ENCODE measurements around the gene LRP1B. TPM values are rescaled to one million over a fixed set of nuclear protein-coding genes. Genes with fewer than 3 reads are reported as not detected.

The LRP1B gene
- polyA plus RNA-seq, 1 donor = 1.0 TPM

DNA sequence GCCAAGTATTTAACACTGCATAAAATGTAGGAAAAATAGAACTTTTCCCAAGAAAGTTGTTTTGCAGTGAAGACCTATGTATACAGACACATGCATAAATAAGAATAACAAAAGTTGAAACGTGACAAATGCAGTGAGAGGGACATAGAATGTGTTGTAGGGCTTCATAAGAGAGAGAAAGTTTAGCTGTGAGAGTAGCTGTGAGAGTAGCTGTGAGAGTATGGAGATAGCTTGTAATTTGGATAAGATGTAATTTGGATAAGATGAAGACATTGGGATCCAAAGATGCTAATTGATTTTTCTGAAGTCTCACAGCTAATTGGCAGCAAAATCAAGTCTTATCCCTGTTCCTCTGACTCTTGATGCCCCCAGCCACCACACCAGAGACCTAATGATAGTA lies 170.9 kb downstream of the LRP1B start:
- Histone ChIP-seq H3K36me3 (ENCODE audit: control insufficient read depth, insufficient read depth, low read length) (no peaks in the 10 kb centered on the region), H3K4me1 (ENCODE audit: control insufficient read depth, insufficient read depth, low read length) (no peaks in the 10 kb centered on the region), H3K27ac (ENCODE audit: low read length) (no peak overlapping the region), H3K27me3 (ENCODE audit: control insufficient read depth, insufficient read depth, low read length) (no peaks in the 10 kb centered on the region), H3K4me3 (ENCODE audit: low read length) (no peak overlapping the region), H3K9me3 (ENCODE audit: control insufficient read depth, low read depth, low read length) (no peaks in the 10 kb centered on the region)
- WGBS (ENCODE audit: insufficient coverage, low lambda C conversion rate) = 20% methylated on average over 1 of the region's 1 CpG
- no peak for DNase-seq

DNA sequence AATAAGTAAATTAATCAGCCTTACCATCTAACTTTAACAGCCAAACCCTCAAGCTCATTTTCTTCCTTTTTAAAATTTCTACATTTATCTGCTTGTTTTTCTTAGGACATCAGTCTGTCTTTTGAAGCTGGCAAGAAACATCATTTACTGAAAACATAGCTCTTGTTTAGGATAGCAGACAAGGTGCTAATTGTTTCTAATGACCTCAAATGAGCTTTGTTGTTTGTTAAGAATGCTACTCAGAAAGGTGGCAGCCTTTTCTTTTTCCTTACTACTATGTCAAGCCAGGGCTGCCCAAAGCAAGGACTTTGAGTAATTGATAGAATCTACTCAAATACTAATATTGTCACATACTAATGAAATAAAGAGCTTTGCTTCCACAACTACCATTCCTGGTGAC lies 171.8 kb downstream of the LRP1B start:
- Histone ChIP-seq H3K27me3 (ENCODE audit: control insufficient read depth, insufficient read depth, low read length) (no peaks in the 10 kb centered on the region), H3K4me1 (ENCODE audit: control insufficient read depth, insufficient read depth, low read length) (no peaks in the 10 kb centered on the region), H3K9me3 (ENCODE audit: control insufficient read depth, low read depth, low read length) (no peaks in the 10 kb centered on the region), H3K36me3 (ENCODE audit: control insufficient read depth, insufficient read depth, low read length) (no peaks in the 10 kb centered on the region), H3K4me3 (ENCODE audit: low read length) (no peak overlapping the region), H3K27ac (ENCODE audit: low read length) (no peak overlapping the region)
- DNase-seq = no peak

DNA sequence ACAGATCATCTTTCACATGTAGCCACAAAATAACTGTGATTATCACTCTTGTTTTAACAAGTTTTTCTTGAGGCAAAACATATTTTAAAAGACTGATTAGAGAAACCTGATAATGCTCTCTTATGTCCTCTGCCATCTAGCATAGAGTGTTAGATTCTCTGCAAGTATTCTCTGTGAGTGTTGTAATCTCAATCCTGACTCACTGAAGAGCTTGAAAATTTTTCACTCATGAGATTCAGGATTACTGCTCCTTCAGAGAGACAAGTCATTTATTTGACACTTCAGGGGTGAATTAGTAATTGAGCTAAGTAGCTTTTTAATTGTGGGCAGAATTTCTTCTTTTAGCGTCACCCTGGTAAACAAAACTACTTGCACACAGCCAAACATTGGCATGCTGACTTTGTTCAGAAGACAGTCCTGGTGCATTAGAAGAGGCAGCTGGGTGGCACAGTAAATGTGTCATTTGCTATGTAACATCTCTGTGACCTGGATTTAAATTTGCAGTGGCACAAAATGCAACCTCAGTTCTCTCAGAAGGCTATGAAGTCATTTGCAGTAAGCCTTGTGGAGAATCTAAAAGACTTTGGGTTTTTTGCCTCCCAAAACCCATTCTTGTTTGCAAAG lies 172.9 kb downstream of the LRP1B start:
- Histone ChIP-seq H3K4me3 (ENCODE audit: low read length) (no peak overlapping the region), H3K9me3 (ENCODE audit: control insufficient read depth, low read depth, low read length) (no peaks in the 10 kb centered on the region), H3K4me1 (ENCODE audit: control insufficient read depth, insufficient read depth, low read length) (no peaks in the 10 kb centered on the region), H3K27me3 (ENCODE audit: control insufficient read depth, insufficient read depth, low read length) (no peaks in the 10 kb centered on the region), H3K36me3 (ENCODE audit: control insufficient read depth, insufficient read depth, low read length) (no peaks in the 10 kb centered on the region), H3K27ac (ENCODE audit: low read length) (no peak overlapping the region)
- no peak for DNase-seq
- no CpG with 5 or more reads among the region's 1 CpG for WGBS (ENCODE audit: insufficient coverage, low lambda C conversion rate)

- H3K27ac ChIP-seq (ENCODE audit: low read length) = no peak overlapping the region
- H3K36me3 ChIP-seq (ENCODE audit: control insufficient read depth, insufficient read depth, low read length) = no peaks in the 10 kb centered on the region
- H3K27me3 ChIP-seq (ENCODE audit: control insufficient read depth, insufficient read depth, low read length) = no peaks in the 10 kb centered on the region
- no peaks in the 10 kb centered on the region for H3K9me3 ChIP-seq (ENCODE audit: control insufficient read depth, low read depth, low read length)
- H3K4me3 ChIP-seq (ENCODE audit: low read length) = no peak overlapping the region
- DNase-seq = no peak
- 83% methylated on average over 1 of the region's 5 CpGs for WGBS (ENCODE audit: insufficient coverage, low lambda C conversion rate)
- no peaks in the 10 kb centered on the region for H3K4me1 ChIP-seq (ENCODE audit: control insufficient read depth, insufficient read depth, low read length)
Measured at GRCh38 chr2:141957321-141957720, 173.5 kb downstream of the LRP1B start.

DNA sequence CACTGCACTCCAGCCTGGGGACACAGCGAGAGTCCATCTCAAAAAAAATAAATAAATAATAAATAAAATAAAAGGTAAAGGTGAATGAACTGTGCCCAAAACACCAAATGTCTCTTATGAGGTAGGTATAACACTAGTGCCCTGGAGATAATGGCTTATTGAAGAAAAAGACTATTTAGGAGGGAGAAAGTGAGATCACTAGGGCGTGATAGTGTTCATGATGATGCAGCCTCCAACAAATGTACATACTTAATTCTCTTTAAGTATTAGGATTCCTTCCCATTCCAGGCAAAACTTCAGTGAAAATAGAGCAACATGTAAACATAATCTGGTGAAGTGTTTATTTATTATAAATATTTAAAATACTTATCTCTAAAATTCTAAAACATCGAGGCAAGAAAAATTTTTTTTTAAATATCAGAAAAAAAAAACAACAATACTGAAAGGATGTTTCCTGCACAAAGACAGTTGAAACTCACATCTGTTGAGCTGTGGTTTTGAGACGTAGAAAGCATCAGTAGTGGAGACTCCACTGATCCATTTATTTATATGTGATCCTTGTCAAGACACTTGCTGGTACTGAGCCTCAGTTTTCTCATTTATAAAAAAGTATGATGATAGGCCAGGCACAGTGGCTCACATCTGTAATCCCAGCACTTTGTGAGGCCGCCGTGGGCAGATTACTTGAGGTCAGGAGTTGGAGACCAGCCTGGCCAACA lies 183.3 kb downstream of the LRP1B start:
- 100% methylated on average over 2 of the region's 6 CpGs for WGBS (ENCODE audit: insufficient coverage, low lambda C conversion rate)
- no peak overlapping the region for H3K27ac ChIP-seq (ENCODE audit: low read length)
- no peaks in the 10 kb centered on the region for H3K36me3 ChIP-seq (ENCODE audit: control insufficient read depth, insufficient read depth, low read length)
- no peak for DNase-seq
- no peaks in the 10 kb centered on the region for H3K4me1 ChIP-seq (ENCODE audit: control insufficient read depth, insufficient read depth, low read length)
- H3K9me3 ChIP-seq (ENCODE audit: control insufficient read depth, low read depth, low read length) = no peaks in the 10 kb centered on the region
- no peaks in the 10 kb centered on the region for H3K27me3 ChIP-seq (ENCODE audit: control insufficient read depth, insufficient read depth, low read length)
- H3K4me3 ChIP-seq (ENCODE audit: low read length) = no peak overlapping the region

DNA sequence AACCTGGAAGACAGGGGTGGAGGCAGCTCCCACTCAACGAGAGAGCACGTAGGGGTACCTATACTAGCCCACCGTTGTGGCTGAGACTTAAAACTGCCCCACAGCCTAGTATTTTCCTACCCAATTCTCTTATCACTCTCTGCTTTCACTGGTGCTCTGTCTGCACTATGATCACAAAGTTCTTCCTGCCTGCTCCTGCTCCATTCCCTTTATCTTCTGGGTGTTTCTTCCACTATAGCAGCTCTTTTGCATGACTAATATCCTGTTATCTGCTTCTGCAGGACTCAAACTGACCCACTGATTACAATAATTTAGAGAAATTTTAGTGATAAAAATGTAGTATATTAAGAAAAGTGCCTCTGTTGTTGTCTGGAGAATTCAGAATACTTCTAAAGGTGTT lies 184.8 kb downstream of the LRP1B start:
- no peaks in the 10 kb centered on the region for H3K9me3 ChIP-seq (ENCODE audit: control insufficient read depth, low read depth, low read length)
- WGBS (ENCODE audit: insufficient coverage, low lambda C conversion rate) = 100% methylated on average over 1 of the region's 3 CpGs
- no peak for DNase-seq

DNA sequence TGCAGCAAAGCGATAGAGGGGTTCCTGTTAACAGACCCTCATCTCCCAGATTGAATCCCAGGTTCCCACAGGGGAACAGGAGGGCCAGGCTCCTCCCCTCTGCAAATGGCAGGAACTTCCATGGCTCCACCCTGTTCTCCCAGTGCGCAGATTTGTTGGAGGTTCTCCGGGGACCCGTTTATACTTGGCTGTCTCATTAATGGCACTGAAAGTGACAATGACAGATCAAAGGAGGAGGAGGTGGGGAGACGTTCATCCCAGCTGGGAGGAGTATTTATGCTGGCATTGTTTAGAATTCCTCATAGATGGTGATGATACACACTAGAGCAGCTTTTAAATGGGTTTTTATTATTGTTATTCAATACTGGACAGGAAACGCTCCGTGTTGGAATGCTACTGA lies 186.9 kb downstream of the LRP1B start:
- 90% methylated on average over 4 of the region's 7 CpGs for WGBS (ENCODE audit: insufficient coverage, low lambda C conversion rate)
- Histone ChIP-seq H3K4me3 (ENCODE audit: low read length) (no peak overlapping the region), H3K4me1 (ENCODE audit: control insufficient read depth, insufficient read depth, low read length) (no peaks in the 10 kb centered on the region), H3K27ac (ENCODE audit: low read length) (no peak overlapping the region), H3K36me3 (ENCODE audit: control insufficient read depth, insufficient read depth, low read length) (no peaks in the 10 kb centered on the region), H3K27me3 (ENCODE audit: control insufficient read depth, insufficient read depth, low read length) (no peaks in the 10 kb centered on the region), H3K9me3 (ENCODE audit: control insufficient read depth, low read depth, low read length) (no peaks in the 10 kb centered on the region)
- no peak for DNase-seq

More for the DNA sequence above, 184.8 kb downstream of the LRP1B start:
- H3K27me3 ChIP-seq (ENCODE audit: control insufficient read depth, insufficient read depth, low read length) = no peaks in the 10 kb centered on the region
- H3K36me3 ChIP-seq (ENCODE audit: control insufficient read depth, insufficient read depth, low read length) = no peaks in the 10 kb centered on the region
- H3K27ac ChIP-seq (ENCODE audit: low read length) = no peak overlapping the region
- no peak overlapping the region for H3K4me3 ChIP-seq (ENCODE audit: low read length)
- no peaks in the 10 kb centered on the region for H3K4me1 ChIP-seq (ENCODE audit: control insufficient read depth, insufficient read depth, low read length)

- no peaks in the 10 kb centered on the region for H3K36me3 ChIP-seq (ENCODE audit: control insufficient read depth, insufficient read depth, low read length)
- no peaks in the 10 kb centered on the region for H3K9me3 ChIP-seq (ENCODE audit: control insufficient read depth, low read depth, low read length)
- no peak overlapping the region for H3K27ac ChIP-seq (ENCODE audit: low read length)
- H3K4me1 ChIP-seq (ENCODE audit: control insufficient read depth, insufficient read depth, low read length) = no peaks in the 10 kb centered on the region
- no peak for DNase-seq
- H3K4me3 ChIP-seq (ENCODE audit: low read length) = no peak overlapping the region
- 68% methylated on average over 4 of the region's 5 CpGs for WGBS (ENCODE audit: insufficient coverage, low lambda C conversion rate)
- H3K27me3 ChIP-seq (ENCODE audit: control insufficient read depth, insufficient read depth, low read length) = no peaks in the 10 kb centered on the region
Measured at GRCh38 chr2:141942006-141942789, 188.6 kb downstream of the LRP1B start.

GRCh38 chr2:141941210-141941714 lies 189.6 kb downstream of the LRP1B start:
- Histone ChIP-seq H3K4me1 (ENCODE audit: control insufficient read depth, insufficient read depth, low read length) (no peaks in the 10 kb centered on the region), H3K9me3 (ENCODE audit: control insufficient read depth, low read depth, low read length) (no peaks in the 10 kb centered on the region), H3K36me3 (ENCODE audit: control insufficient read depth, insufficient read depth, low read length) (no peaks in the 10 kb centered on the region), H3K27ac (ENCODE audit: low read length) (no peak overlapping the region), H3K27me3 (ENCODE audit: control insufficient read depth, insufficient read depth, low read length) (no peaks in the 10 kb centered on the region), H3K4me3 (ENCODE audit: low read length) (no peak overlapping the region)
- WGBS (ENCODE audit: insufficient coverage, low lambda C conversion rate) = no CpG with 5 or more reads among the region's 1 CpG
- DNase-seq = no peak

DNA sequence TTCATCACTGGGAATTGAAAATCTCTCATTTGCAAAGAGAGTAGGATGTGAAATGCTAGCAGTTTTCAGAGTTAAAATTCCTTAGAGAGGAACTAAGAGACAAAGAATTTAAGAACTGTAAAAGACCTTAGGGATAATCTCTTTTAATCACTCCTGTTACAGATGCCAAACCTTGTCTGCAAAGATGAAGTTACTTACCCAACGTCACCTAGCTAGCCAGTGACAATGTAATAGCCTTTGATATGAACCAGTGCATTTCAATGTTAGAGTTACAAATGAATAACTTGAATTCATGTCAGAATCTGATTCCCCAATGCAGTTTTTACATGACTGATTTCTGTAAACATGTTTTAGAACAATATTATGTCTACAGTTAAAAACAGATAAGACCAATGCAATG lies 190.1 kb downstream of the LRP1B start:
- Histone ChIP-seq H3K27ac (ENCODE audit: low read length) (no peak overlapping the region), H3K9me3 (ENCODE audit: control insufficient read depth, low read depth, low read length) (no peaks in the 10 kb centered on the region), H3K27me3 (ENCODE audit: control insufficient read depth, insufficient read depth, low read length) (no peaks in the 10 kb centered on the region), H3K36me3 (ENCODE audit: control insufficient read depth, insufficient read depth, low read length) (no peaks in the 10 kb centered on the region), H3K4me3 (ENCODE audit: low read length) (no peak overlapping the region), H3K4me1 (ENCODE audit: control insufficient read depth, insufficient read depth, low read length) (no peaks in the 10 kb centered on the region)
- no peak for DNase-seq
- no CpG with 5 or more reads among the region's 1 CpG for WGBS (ENCODE audit: insufficient coverage, low lambda C conversion rate)

Measured in large intestine (tissue), 3 donors.